Measurements from ENCODE around the gene BSND. TPM values are rescaled to one million over a fixed set of nuclear protein-coding genes. Genes with fewer than 3 reads are reported as not detected.

Gene BSND
- total and polyA plus RNA-seq, 2 experiments from 2014 or later, result 0.21 to 0.23 TPM

DNA sequence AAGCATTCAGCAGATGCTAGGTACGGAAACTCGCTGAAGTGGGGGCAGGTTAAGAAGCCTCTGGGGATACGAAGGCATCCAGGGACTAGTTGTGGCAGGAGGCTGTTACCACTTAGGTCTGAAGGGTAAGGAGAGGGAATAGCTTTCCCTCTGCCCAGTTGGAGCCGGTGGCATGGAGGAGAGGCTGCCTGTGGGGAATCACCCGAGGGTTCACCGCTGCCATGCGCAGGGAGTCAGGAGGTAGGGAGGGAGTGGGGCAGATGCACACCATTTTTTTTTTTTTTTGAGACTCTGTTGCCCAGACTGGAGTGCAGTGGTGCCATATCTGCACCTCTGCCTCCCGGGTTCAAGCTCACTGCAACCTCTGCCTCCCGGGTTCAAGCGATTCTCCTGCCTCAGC is 46.7 kb downstream of the BSND start:
- H3K4me3 ChIP-seq, result no peak overlapping the region
- 100% methylated on average over 9 of the region's 10 CpGs for WGBS (ENCODE audit: low lambda C conversion rate, missing lambda C conversion rate)

DNA sequence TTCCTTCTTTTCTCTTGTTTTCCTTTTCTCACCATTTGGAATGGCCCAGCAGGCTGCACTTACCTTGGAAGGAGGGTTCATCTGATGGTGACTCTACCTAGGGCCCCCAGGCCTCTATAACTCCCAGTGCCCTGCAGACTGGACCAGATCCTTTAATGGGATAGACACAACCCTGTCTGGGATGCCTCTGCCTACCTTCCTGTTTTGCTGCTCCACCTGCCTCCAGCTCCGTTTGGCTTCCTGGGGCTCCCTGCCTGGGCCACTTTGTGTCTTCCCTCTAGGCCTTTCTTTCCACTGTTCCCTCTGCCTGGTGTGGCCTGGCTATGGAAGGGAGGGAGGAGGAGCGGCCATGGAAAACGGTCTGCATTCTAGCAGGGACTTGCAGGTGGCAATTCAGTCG is 48.1 kb downstream of the BSND start:
- Histone ChIP-seq H3K79me2 (peaks cover 10% of the 10 kb centered on the region), H3K27ac (no peak overlapping the region), H4K20me1 (ENCODE audit: insufficient read depth, poor library complexity, severe bottlenecking) (peaks cover 5% of the 10 kb centered on the region), H3K4me2 (no peak overlapping the region), H3K4me1 (ENCODE audit: insufficient read depth) (peaks cover 4% of the 10 kb centered on the region), H3K9me3 (ENCODE audit: low read depth) (no peaks in the 10 kb centered on the region), H3K36me3 (replicated peaks; ENCODE audit: insufficient read depth, low read depth) (no peaks in the 10 kb centered on the region), H3K27me3 (no peaks in the 10 kb centered on the region), H3K4me3 (no peak overlapping the region), H3K9me2 (replicated peaks; ENCODE audit: insufficient read depth) (no peaks in the 10 kb centered on the region), H2AFZ (no peak overlapping the region)
- TF ChIP-seq, protein P1, sequence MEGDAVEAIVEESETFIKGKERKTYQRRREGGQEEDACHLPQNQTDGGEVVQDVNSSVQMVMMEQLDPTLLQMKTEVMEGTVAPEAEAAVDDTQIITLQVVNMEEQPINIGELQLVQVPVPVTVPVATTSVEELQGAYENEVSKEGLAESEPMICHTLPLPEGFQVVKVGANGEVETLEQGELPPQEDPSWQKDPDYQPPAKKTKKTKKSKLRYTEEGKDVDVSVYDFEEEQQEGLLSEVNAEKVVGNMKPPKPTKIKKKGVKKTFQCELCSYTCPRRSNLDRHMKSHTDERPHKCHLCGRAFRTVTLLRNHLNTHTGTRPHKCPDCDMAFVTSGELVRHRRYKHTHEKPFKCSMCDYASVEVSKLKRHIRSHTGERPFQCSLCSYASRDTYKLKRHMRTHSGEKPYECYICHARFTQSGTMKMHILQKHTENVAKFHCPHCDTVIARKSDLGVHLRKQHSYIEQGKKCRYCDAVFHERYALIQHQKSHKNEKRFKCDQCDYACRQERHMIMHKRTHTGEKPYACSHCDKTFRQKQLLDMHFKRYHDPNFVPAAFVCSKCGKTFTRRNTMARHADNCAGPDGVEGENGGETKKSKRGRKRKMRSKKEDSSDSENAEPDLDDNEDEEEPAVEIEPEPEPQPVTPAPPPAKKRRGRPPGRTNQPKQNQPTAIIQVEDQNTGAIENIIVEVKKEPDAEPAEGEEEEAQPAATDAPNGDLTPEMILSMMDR (IDR thresholded peaks at IDR 0.05; ENCODE audit: poor library complexity), result no peak
- no peak for TF ChIP-seq EZH2 (IDR thresholded peaks at IDR 0.05; ENCODE audit: borderline replicate concordance)
- DNase-seq (ENCODE audit: low spot score), result no peak
- 97% methylated on average over 4 of the region's 4 CpGs for WGBS (ENCODE audit: low lambda C conversion rate, missing lambda C conversion rate)

More for the DNA sequence above, 46.7 kb downstream of the BSND start:
- Histone ChIP-seq H3K27me3 (peaks cover 12% of the 10 kb centered on the region), H3K4me1 (ENCODE audit: insufficient read depth) (peaks cover 4% of the 10 kb centered on the region), H3K4me2 (no peak overlapping the region), H4K20me1 (ENCODE audit: insufficient read depth, poor library complexity, severe bottlenecking) (peaks cover 12% of the 10 kb centered on the region), H3K79me2 (peaks cover 25% of the 10 kb centered on the region), H3K27ac (no peak overlapping the region), H3K9me2 (replicated peaks; ENCODE audit: insufficient read depth) (no peaks in the 10 kb centered on the region), H2AFZ (no peak overlapping the region), H3K36me3 (replicated peaks; ENCODE audit: insufficient read depth, low read depth) (no peaks in the 10 kb centered on the region), H3K9me3 (ENCODE audit: low read depth) (no peaks in the 10 kb centered on the region)
- DNase-seq (ENCODE audit: low spot score), result no peak
- no peak for TF ChIP-seq EZH2 (IDR thresholded peaks at IDR 0.05; ENCODE audit: borderline replicate concordance)
- TF ChIP-seq, protein P1 (IDR thresholded peaks at IDR 0.05; ENCODE audit: poor library complexity), result no peak
- no peak for TF ChIP-seq EZH2phosphoT487 (IDR thresholded peaks at IDR 0.05; ENCODE audit: low read depth, severe bottlenecking, unreplicated experiment)

DNA sequence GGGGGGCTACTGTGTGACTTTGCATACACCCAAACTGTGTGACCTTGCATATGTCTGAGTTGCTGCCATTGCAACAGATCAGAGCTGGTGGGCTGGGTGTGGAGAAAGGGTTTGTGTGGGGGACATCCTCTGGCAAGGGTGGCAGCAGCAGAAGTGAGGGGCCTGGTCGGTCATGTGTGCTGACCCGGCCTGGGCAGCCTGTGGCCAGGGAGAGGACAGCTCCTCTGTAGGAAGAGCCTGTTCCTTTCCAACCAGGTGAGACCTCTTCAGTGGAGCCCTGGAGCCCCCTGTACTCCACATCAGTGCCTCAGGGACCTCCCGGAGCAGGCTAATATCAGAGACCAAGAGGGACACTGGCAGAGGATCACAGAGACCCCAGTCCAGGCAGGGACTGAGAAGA is 48.9 kb downstream of the BSND start:
- peaks cover 3% of the 10 kb centered on the region for H3K79me2 ChIP-seq
- H3K27ac ChIP-seq, result no peak overlapping the region
- H3K27me3 ChIP-seq, result no peaks in the 10 kb centered on the region
- H3K9me3 ChIP-seq (ENCODE audit: low read depth), result no peaks in the 10 kb centered on the region
- H3K4me3 ChIP-seq, result no peak overlapping the region
- no peaks in the 10 kb centered on the region for H3K36me3 ChIP-seq (replicated peaks; ENCODE audit: insufficient read depth, low read depth)
- no peak overlapping the region for H3K4me2 ChIP-seq
- WGBS (ENCODE audit: low lambda C conversion rate, missing lambda C conversion rate), result 97% methylated on average over 3 of the region's 3 CpGs
- no peak for DNase-seq (ENCODE audit: low spot score)
- TF ChIP-seq EZH2 (IDR thresholded peaks at IDR 0.05; ENCODE audit: borderline replicate concordance), result no peak
- TF ChIP-seq, protein P1 (IDR thresholded peaks at IDR 0.05; ENCODE audit: poor library complexity), result no peak
- TF ChIP-seq EZH2phosphoT487 (IDR thresholded peaks at IDR 0.05; ENCODE audit: low read depth, severe bottlenecking, unreplicated experiment), result no peak
- no peak overlapping the region for H2AFZ ChIP-seq
- peaks cover 5% of the 10 kb centered on the region for H4K20me1 ChIP-seq (ENCODE audit: insufficient read depth, poor library complexity, severe bottlenecking)
- no peaks in the 10 kb centered on the region for H3K9me2 ChIP-seq (replicated peaks; ENCODE audit: insufficient read depth)
- H3K4me1 ChIP-seq (ENCODE audit: insufficient read depth), result peaks cover 4% of the 10 kb centered on the region
